Inferior parietal cortex (tissue), 1 donor: ENCODE measurements around the gene CEP290.
"Not testable (repeated sequence)": the region's sequence is repeated elsewhere in the genome, so short reads cannot be mapped to it uniquely, and the experiment has no call there.

Experiments
- DNase-seq: peaks from one replicate; pipeline ENCODE4 v3.0.0-alpha.2; 2016; ENCODE audit errors: extremely low spot score

The CEP290 gene

DNA sequence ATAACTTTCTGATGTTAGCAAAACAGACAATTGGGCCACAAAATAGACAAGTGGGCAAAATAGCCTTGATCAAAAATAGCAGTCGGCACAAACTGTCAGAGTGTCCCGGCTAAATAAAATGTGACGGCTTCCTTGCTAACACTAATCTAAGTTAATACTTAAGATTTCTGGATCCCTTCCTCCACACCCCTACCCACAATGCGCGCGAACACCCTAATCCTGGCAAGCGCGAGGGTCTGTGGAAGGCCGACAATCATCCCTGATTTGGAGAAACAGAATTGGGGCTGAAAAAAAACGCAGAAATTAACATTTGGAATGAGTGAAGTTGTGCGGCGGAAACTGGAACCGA, 489 bp downstream of the CEP290 start:
- DNase-seq, result no peak

- DNase-seq, result not testable (repeated sequence)
Measured at GRCh38 chr12:88139711-88140110, 2.2 kb downstream of the CEP290 start.

GRCh38 chr12:88133181-88133580, 8.7 kb downstream of the CEP290 start:
- DNase-seq, result not testable (repeated sequence)

- DNase-seq, result no peak
Measured at GRCh38 chr12:88132392-88132791, 9.5 kb downstream of the CEP290 start.

- DNase-seq, result no peak
Measured at GRCh38 chr12:88127855-88128254, 14.0 kb downstream of the CEP290 start.

- DNase-seq, result no peak
Measured at GRCh38 chr12:88127099-88127498, 14.8 kb downstream of the CEP290 start.

- no peak for DNase-seq
Measured at GRCh38 chr12:88122666-88123065, 19.2 kb downstream of the CEP290 start.

DNA sequence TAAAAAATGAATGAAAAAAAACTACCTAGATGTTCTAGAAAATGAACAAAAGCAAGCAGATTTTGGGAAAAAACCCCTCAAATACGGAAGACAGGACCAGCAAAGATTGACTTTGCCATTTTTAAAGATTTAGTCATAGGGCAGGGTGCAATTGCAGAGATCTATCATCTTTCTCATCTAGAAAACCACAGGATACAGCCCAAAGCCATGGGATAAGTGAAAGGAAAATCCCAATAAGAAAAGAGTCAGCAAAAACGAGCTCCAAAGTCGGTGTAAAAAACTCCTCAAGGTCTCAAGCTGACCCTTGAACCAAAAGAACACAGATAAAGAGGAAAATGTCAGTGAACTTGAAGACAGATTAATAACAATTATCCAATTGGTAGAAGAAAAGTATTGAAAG, 28.0 kb downstream of the CEP290 start:
- DNase-seq, result no peak

- DNase-seq, result peak; percentile 47
Measured at GRCh38 chr12:88111074-88111652, 30.7 kb downstream of the CEP290 start.

DNA sequence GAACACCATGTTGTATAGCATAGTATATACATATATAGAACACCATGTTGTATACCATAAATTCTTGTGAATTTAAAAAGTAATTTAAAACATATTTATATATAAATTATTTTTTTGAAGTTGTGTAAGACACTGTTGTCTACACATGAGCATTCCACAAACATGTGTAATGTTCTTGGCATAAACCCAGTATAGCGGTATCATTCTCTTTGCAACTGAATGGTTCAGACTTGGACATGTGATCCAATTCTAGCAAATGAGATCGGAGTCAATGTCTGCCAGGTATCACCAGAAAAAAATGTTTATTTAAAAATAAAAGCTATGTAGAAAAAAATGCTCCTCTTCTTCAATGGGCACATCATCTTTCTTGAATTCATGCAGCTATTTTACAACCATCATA, 33.9 kb downstream of the CEP290 start:
- no peak for DNase-seq

- no peak for DNase-seq
Measured at GRCh38 chr12:88093573-88093972, 48.3 kb downstream of the CEP290 start.

- DNase-seq, result no peak
Measured at GRCh38 chr12:88092771-88093170, 49.1 kb downstream of the CEP290 start.

DNA sequence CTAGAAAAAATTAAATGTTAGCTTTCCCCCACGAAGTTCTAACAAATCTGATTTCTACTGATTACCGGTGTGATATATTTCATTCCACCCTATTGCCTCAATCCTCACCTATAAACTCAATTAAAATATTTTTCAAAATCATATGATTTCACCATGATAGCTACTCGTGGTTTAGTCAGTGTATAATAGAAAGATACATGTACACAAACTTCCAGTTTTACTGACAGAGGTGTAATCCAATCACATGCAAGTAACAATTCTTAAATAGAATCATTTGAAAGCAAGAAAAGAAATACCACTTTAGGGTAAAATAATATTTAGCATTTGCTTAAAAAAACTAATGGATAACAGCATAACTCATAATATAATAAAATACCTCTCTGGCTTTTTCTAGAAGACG, 57.7 kb downstream of the CEP290 start:
- DNase-seq, result no peak

DNA sequence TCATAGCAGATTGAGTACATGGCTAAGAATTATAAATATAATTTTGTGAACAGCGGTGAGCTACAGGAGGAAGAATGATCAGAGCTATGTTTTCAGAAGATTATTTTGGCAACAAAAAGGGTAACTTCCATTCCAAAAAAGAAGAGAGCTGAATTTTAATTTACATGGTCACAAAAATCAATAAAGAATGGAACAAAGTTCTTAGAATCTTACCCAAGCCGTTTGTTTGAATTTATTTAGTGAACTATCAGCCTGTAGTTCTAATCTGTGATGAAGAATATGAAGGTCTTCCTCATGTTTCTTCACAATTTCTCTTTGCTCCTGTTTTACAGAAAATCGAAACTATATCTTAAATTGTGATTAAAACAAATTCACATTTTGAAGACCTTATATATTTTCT, 58.3 kb downstream of the CEP290 start:
- no peak for DNase-seq

GRCh38 chr12:88081247-88081646, 60.6 kb downstream of the CEP290 start:
- DNase-seq, result no peak

- DNase-seq, result no peak
Measured at GRCh38 chr12:88067301-88067700, 74.6 kb downstream of the CEP290 start.

DNA sequence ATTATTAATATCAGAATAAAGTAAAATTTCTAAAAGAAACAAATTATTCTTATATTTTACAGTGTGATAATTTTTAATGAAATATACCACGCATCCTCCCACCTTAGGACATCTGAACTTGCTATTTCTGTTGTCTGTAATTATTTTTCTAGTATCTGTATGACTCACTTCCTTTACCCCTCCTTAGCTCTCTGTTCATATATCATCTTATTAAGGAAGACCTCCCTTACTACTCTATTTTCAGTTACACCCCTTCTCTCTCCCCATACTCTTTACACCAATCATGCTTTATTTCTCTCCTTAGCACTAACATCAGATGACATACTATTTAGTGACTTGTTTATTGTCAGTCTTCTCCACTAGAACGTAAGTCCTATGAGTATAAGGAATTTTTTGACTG, 78.5 kb downstream of the CEP290 start:
- DNase-seq, result no peak

- DNase-seq, result no peak
Measured at GRCh38 chr12:88062474-88062873, 79.4 kb downstream of the CEP290 start.

GRCh38 chr12:88058719-88059077, 83.2 kb downstream of the CEP290 start:
- DNase-seq, result no peak

DNA sequence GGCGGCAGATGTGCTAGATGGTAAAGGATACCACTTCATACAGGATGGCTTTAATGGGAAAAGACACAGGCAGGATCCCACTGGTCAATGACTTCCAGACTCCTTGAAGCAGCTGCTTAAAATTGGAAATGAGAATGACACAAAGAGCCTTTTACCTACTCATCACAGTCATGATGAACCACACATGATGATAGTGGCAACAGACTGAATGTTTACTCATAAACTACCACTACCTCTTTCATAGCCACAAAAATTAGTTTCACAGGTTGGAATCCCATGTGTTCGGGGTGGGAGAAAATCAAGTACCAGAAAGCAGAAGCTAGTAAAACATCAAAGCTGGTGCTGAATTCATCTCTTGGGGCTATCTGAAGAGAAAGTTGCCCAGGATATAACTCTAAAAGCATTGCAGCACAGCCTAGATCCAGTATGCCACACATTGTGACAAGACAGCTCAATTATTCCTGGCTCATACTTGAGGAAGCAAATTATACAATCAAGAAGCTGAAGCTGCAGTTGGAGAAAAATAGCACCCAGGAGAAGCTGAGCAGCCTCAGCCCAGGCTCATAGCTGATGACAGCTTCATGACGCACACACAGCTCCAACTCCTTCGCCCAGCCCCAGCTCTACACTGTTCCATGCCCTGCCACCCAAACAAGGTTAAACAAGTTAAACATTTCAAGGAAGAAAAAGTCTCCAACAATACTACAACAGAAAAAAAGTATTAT, 83.7 kb downstream of the CEP290 start:
- no peak for DNase-seq

- no peak for DNase-seq
Measured at GRCh38 chr12:88056571-88056970, 85.3 kb downstream of the CEP290 start.

DNA sequence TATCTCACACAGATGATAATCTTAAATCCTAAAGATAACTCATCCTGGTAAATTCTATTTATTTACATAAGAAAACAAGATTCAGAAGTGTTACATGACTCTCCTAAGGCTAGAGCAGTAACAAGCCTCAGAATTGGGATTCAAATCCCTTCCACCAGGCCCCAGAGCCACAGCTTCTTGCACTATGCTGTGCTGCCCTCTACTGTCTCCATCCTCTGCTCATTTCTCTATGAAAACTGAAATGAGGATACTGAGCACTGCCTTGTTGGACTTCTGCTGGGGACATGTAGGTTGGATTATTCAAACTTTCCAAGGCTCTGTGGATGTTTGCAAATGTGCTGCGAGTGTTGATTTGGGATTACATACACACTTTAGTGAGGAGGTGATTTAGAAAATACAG, 89.2 kb downstream of the CEP290 start:
- peak; percentile 58 for DNase-seq

DNA sequence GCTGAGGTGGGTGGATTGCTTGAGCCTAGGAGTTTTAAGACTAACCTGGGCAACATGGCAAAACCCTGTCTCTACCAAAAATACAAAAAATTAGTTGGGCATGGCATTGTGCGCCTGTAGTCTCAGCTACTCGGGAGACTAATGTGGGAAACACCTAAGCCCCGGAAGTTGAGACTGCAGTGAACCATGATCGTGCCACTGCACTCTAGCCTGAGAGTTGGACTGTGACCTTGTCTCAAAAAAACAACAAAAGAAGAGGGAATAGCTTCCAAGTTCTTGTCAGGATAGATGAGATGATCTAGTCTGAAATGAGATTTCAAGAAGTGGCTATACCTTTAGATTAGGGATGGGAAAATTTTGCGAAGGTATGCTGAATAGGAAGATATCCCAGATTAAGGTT, 97.9 kb downstream of the CEP290 start:
- DNase-seq, result no peak

DNA sequence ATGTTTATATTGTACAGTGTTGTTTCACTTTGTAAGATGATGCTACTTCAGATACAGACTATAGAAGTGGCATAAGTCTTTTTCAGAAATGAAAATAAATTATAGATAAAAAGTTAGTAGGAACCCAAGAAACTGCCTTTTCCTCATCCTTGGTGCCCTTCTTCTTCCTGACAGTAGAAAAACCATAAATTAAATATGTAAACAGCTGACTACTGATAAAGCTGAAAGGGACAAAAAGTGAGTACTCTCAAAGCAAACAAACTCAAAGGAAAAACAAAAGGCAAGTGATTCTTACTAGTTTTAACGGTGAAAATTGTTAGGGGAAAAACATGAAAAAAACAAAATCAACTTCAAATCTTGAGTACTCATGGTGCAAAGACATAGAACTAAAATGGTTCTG, 104.1 kb downstream of the CEP290 start:
- DNase-seq, result no peak
